Uterus (tissue), 2 donors: ENCODE measurements around the gene ATP6AP1.

Experiments used
- CTCF ChIP-seq, 4 experiments: fragments of 200-600 bp in 2 of 4; fragments of 450-650 bp in 2 of 4; sonication (generic) in 2 of 4; IDR thresholded peaks; one replicate each; pipeline ENCODE4 v1.5.1; 2016 to 2019; ENCODE audit warnings: antibody characterized with exemption in 4 of 4, mild to moderate bottlenecking in 2 of 4, moderate library complexity in 1 of 4
- POLR2A ChIP-seq, 2 donors: fragments of 450-650 bp; IDR thresholded peaks; one replicate each; pipeline ENCODE4 v1.6.1; 2016; ENCODE audit warnings: antibody characterized with exemption in 2 of 2, mild to moderate bottlenecking in 1 of 2, moderate library complexity in 1 of 2

GRCh38 chrX:154481195-154481594 is 52.7 kb downstream of the ATP6AP1 start:
- TF ChIP-seq POLR2A (IDR thresholded peaks at IDR 0.05) (no peak), CTCF (IDR thresholded peaks at IDR 0.05) (no peak)
